HepG2 (cell line): ENCODE data around the gene QKI. TPM values are rescaled to one million over a fixed set of nuclear protein-coding genes. Genes with fewer than 3 reads are reported as not detected.
A peak's percentile ranks its signal among the peaks of the same experiment; 100 is the strongest.

ENCODE experiments used
- AGO2 ChIP-seq: fragments of 200-400 bp; formaldehyde crosslinking; optimal IDR thresholded peaks from 2 replicates; pipeline ENCODE3; 2017; ENCODE audit warnings: mild to moderate bottlenecking, low read depth, low read length, moderate library complexity
- CREB3 ChIP-seq: sonication (generic); formaldehyde crosslinking; IDR thresholded peaks from 2 replicates; pipeline ENCODE4 v1.5.0; 2020; ENCODE audit warnings: missing genetic modification reagents
- GTF2F1 ChIP-seq: fragments of 150-350 bp; IDR thresholded peaks from 2 replicates; pipeline ENCODE4 v1.6.1; 2014; ENCODE audit warnings: low read length
- HCFC1 ChIP-seq: fragments of 150-350 bp; IDR thresholded peaks from 2 replicates; pipeline ENCODE4 v1.6.1; 2014; ENCODE audit warnings: low read depth, low read length
- NR2F6 ChIP-seq, 2 experiments: IDR thresholded peaks; 2 replicates each; pipeline ENCODE4 v1.6.1; 2016; ENCODE audit warnings: antibody characterized with exemption in 1 of 2, mild to moderate bottlenecking in 1 of 2
- SP2 ChIP-seq: sonication (generic); formaldehyde crosslinking; IDR thresholded peaks from 2 replicates; pipeline ENCODE4 v1.5.1; 2020; ENCODE audit warnings: mild to moderate bottlenecking, missing genetic modification reagents
- STAG1 ChIP-seq: sonication (generic); formaldehyde crosslinking; IDR thresholded peaks from 2 replicates; pipeline ENCODE4 v1.4.0; 2020; ENCODE audit warnings: missing genetic modification reagents
- TBL1XR1 ChIP-seq: fragments of 150-350 bp; IDR thresholded peaks from 2 replicates; pipeline ENCODE4 v1.6.1; 2014; ENCODE audit warnings: borderline replicate concordance, low read length; ENCODE audit not compliant: partially characterized antibody
- U2AF2 ChIP-seq: fragments of 200-400 bp; formaldehyde crosslinking; IDR thresholded peaks from 2 replicates; pipeline ENCODE4 v1.6.1; 2017; ENCODE audit warnings: low read depth, mild to moderate bottlenecking, low read length
- ZNF124 ChIP-seq: sonication (generic); formaldehyde crosslinking; IDR thresholded peaks from 2 replicates; pipeline ENCODE4 v1.4.0; 2020; ENCODE audit warnings: missing genetic modification reagents
- ZNF143 ChIP-seq: sonication (generic); formaldehyde crosslinking; IDR thresholded peaks from 2 replicates; pipeline ENCODE4 v1.4.0; 2020; ENCODE audit warnings: missing genetic modification reagents
- polyA plus RNA-seq, 8 experiments: library from polyadenylated mRNA; depleted of rRNA in 3 of 8; stranded (reverse) in 7 of 8; unstranded in 1 of 8; fragments of >200 nt; fragmentation: Illumina TruSeq in 4 of 8; extraction: Trizol in 4 of 8; gene quantifications; 2 replicates each; pipeline versions ENCODE4 v1.2.1 to v1.2.3, GENCODE V29; 2011 to 2016; ENCODE audit warnings: low read depth in 4 of 8, missing spikeins in 1 of 8, mixed read lengths in 1 of 8; ENCODE audit not compliant: insufficient read depth in 1 of 8
- total RNA-seq, 5 experiments: library from RNA; depleted of rRNA; stranded (reverse); fragments of >200 nt; fragmentation: Illumina TruSeq; extraction: Trizol; gene quantifications; 2 replicates each; pipeline ENCODE4 v1.2.3, GENCODE V29; 2016; ENCODE audit warnings: low read depth in 1 of 5
- TF ChIP-seq, protein P1 (sequence below): IDR thresholded peaks from 2 replicates; pipeline ENCODE4 v1.6.1; 2018; ENCODE audit warnings: missing genetic modification reagents, mild to moderate bottlenecking, missing compliant biosample characterization

QKI gene
- total and polyA plus RNA-seq, 2 of the 13 experiments (the other 11 are each of a cell fraction or from before 2014, with no cell fraction given), result 136 to 137 TPM

DNA sequence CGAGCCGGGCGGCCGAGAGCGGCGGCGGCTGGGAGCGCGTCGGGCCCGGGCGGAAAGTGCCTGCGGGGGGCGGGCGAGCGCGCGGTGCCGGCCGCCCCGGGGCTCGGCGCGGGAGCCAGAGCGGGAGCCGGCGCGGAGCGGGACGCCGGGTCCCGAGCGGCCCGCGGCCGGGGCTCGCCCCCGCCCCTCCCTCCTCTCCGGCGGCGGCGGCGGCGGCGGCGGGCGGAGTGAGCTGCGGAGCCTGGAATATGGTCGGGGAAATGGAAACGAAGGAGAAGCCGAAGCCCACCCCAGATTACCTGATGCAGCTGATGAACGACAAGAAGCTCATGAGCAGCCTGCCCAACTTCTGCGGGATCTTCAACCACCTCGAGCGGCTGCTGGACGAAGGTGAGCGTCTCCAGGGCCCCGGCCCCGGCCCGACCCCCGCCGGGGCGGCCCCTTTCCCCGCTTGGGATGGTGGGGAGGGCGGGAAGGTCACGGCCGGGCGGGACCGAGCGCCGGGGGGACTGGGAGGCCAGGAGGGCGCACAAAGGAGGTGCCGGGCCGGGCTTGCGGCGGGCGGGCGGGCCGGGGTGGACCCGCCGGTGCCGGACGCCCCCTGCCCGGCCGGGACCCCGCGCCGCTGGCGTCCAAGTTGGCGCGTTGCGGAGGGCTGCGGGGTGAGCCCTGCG, 565 bp downstream of the QKI start (continued):
- TF ChIP-seq U2AF2 (no peak), CREB3 (CRISPR knock-in tag) (peak; percentile 69; the same call in 1 of the 2 replicates), GTF2F1 (no peak), STAG1 (CRISPR knock-in tag) (no peak), TBL1XR1 (no peak), ZNF124 (CRISPR knock-in tag) (no peak), HCFC1 (no peak), ZNF143 (CRISPR knock-in tag) (no peak), SP2 (CRISPR knock-in tag) (no peak), NR2F6 (IDR thresholded peaks at IDR 0.05) (no peak), NR2F6 (CRISPR knock-in tag; IDR thresholded peaks at IDR 0.05) (no peak), AGO2 (peak; percentile 11)
- TF ChIP-seq, protein P1, sequence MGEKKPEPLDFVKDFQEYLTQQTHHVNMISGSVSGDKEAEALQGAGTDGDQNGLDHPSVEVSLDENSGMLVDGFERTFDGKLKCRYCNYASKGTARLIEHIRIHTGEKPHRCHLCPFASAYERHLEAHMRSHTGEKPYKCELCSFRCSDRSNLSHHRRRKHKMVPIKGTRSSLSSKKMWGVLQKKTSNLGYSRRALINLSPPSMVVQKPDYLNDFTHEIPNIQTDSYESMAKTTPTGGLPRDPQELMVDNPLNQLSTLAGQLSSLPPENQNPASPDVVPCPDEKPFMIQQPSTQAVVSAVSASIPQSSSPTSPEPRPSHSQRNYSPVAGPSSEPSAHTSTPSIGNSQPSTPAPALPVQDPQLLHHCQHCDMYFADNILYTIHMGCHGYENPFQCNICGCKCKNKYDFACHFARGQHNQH (CRISPR knock-in tag), result no peak
